Brain pericyte (primary cell): ENCODE measurements around the gene BCAP31.
"Not testable (repeated sequence)": the region's sequence is repeated elsewhere in the genome, so short reads cannot be mapped to it uniquely, and the experiment has no call there.

Source experiments
- DNase-seq: peaks from one replicate; pipeline ENCODE4 v3.0.0-alpha.2; 2012; ENCODE audit warnings: low read depth, low spot score

BCAP31 gene

GRCh38 chrX:153683486-153683885 is 40.7 kb downstream of the BCAP31 start:
- not testable (repeated sequence) for DNase-seq

- no peak for DNase-seq
Measured at GRCh38 chrX:153681175-153681574, 43.0 kb downstream of the BCAP31 start.

GRCh38 chrX:153674219-153674851 is 49.9 kb downstream of the BCAP31 start:
- DNase-seq: no peak

GRCh38 chrX:153673428-153674218 is 50.6 kb downstream of the BCAP31 start, which contains the start of gene PNCK:
PNCK (minus strand) TSS chrX:153673813; CDS start chrX:153673076, 737 bp downstream.
- DNase-seq: no peak

- DNase-seq: no peak
Measured at GRCh38 chrX:153672531-153673427, 51.4 kb downstream of the BCAP31 start.

- no peak for DNase-seq
Measured at GRCh38 chrX:153671589-153672530, 52.3 kb downstream of the BCAP31 start.

GRCh38 chrX:153670748-153671588 is 53.2 kb downstream of the BCAP31 start:
- DNase-seq: no peak

GRCh38 chrX:153669901-153670731 is 54.1 kb downstream of the BCAP31 start:
- DNase-seq: no peak

GRCh38 chrX:153669174-153669890 is 54.9 kb downstream of the BCAP31 start:
- no peak for DNase-seq

- no peak for DNase-seq
Measured at GRCh38 chrX:153668423-153669173, 55.6 kb downstream of the BCAP31 start.

- peak; percentile 21 for DNase-seq
Measured at GRCh38 chrX:153667956-153668396, 56.2 kb downstream of the BCAP31 start.

GRCh38 chrX:153667281-153667955 is 56.8 kb downstream of the BCAP31 start:
- no peak for DNase-seq

GRCh38 chrX:153665726-153666306 is 58.4 kb downstream of the BCAP31 start:
- no peak for DNase-seq

- DNase-seq: no peak
Measured at GRCh38 chrX:153662266-153662665, 61.9 kb downstream of the BCAP31 start.

- no peak for DNase-seq
Measured at GRCh38 chrX:153659268-153659667, 64.9 kb downstream of the BCAP31 start.

- no peak for DNase-seq
Measured at GRCh38 chrX:153657161-153657560, 67.0 kb downstream of the BCAP31 start.

GRCh38 chrX:153653556-153653955 is 70.6 kb downstream of the BCAP31 start:
- no peak for DNase-seq
